ENCODE data around the gene F11R.
"Not testable (repeated sequence)": the region's sequence is repeated elsewhere in the genome, so short reads cannot be mapped to it uniquely, and the experiment has no call there.

Gene F11R

DNA sequence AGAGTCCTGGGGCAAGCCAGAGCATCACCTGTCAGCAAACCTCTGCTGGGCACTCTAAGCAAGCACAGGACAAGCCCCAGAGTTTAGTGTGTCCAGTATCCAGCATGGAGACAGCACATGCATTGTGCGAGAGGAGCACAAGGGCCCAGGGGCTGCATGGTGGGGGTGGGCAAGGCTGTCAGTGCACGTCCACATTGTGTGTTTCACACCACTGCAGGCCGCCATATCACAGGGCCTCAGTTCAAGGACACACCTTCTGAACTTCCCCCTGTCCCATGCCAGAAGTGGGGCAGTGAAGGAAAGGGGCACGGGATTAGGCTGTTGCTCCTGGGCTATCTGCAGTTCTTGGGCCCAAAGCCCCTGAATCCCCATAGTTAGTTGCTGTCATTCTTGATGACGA is 18.6 kb upstream of the F11R start:
- DNase-seq, result no peak

DNA sequence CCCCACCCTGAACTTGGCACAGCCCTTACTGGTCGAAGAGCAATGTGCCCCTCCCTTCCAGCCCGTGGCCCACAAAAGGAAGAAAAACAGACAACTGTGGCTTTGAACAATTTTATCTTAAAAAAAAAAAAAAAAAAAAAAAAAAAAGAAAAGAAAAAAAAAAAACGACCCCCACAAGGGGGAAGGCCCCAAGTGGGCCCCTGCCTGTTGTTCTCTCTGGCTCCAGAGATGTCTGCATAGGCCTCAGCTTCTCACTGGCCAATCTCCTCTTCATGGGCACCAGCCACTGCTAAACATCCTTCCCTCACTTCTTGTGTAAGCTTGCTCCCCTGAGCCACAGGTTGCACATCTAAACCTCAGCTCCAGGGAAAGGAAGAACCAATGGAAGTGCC is 18.2 kb upstream of the F11R start:
- DNase-seq, result no peak

DNA sequence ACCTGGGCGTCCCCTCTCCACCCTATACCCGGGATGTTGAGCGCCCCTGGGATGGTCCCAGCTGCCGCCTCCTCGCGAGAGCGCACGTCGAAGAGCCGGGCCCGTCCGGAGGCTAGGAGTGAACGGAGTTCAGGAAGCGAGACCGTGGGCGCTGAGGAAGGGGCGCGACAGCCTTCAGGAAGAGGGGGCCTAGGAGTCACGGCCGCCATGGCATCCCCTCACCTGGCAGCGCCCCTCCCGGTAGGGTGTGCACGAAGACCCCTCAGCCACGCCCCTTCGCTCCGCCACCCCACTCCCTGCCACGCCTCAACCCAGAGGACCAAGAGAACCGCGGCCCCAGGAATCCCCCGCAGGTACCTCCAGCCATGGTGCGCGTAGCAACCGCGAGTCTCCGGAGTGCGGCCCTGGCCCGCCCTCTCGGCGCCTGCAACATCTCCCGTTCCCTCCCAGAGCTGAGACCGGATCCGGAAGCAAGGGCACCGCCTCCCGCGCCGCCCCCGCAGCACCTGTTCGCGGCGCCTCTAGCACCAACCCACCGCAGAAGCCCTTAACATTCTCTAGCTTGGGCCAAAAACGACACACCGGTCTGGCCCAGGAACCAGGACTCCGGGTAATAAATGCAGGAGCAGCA is 17.7 kb upstream of the F11R start, which contains the start of gene TSTD1:
Gene TSTD1 (minus strand): TSS at position 442 of the 631 bp plus-strand sequence. CDS start 75 bp downstream, at position 367.
- no peak for DNase-seq

DNA sequence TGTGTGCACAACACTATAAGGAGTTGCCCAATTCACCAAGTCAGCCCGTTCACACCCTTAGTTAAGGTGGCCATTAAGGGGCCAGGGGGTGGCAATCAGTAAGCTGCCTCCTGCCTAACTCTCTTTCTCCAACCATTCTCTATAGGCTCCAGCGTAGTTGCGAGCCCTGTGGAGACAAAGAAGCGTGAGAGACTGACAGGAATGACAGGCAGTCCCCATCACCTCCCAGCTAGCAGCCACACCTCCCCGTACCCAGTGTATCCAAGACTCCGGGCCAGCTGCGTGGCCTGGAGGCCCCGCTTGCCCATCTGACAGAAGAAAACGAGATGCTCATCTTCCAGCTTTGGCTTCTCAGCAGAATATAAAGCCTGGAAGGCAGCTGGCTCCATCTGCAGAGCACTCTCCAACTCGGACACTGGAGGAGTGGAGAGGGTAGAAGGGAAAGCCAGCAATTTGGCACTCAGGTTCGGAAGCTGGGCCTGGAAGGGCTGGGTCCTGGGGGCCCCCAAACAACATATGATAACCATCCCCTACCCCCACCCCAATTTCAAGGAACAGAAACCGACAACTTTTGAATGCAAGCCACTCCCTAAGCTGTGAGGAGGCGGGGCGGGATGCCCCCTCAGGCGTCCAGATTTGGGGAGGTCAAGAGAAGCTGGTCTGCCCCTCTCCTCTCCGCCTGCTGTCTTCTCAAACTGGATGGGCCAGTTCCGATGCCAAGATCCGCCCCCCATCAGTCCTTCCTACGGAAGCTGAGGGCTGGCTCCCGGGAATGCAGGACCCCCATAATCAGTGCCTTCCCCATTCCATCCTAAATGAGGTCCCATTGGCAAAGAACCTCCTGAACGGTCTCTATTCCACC is 16.9 kb upstream of the F11R start:
- DNase-seq, result no peak

DNA sequence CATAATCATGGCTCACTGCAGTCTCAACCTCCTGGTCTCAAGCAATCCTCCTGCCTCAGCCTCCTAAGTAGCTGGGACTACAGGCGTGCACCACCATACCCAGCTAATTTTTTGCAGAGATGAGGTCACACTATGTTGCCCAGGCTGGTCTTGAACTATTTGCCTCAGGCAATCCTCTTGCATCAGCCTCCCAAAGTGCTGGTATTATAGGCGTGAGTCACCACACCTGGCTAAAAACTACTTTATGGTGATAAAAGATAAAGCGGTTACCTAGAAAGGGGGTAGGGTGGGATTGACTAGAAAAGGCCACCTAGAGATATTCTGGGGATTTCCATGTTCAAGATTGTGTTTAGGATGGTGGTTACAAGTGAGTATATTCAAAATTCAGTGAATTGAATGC is 12.8 kb upstream of the F11R start:
- no peak for DNase-seq

DNA sequence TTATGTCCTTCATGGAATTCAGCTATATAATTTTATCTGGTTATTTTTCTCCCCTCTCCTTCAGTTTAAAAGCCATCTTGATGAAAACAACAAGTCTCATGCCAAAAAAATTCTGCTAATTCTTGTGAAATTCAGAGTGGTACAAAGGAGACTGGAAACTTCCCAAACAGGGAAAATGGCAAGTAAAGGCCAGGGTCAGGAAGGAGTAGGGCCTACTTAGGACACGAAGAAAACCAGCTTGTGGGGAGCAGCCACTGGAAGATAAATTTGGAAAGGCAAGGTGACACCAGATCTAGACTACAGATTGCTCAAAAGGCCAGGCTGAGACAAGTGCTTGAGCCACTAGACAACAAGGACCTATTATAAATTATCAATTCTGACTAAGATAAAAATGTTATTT is 11.5 kb upstream of the F11R start:
- no peak for DNase-seq

DNA sequence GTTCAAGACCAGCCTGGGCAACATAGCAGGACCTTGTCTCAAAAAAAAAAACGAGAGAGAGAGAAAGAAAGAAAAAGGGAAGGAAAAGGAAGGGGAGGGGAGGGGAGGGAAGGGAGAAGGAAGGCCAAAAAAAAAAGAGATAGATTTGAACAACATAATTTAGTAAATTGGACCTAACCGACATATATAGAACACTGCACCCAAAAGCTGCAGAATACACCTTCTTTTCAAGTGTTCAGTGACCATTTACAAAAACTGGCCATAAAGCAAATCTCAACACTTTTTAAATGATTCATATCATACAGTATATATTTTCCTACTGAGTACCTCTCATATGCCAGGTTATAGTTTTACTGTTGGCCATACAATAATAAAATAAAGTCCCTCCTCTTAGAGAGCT is 10.9 kb upstream of the F11R start:
- DNase-seq, result no peak

DNA sequence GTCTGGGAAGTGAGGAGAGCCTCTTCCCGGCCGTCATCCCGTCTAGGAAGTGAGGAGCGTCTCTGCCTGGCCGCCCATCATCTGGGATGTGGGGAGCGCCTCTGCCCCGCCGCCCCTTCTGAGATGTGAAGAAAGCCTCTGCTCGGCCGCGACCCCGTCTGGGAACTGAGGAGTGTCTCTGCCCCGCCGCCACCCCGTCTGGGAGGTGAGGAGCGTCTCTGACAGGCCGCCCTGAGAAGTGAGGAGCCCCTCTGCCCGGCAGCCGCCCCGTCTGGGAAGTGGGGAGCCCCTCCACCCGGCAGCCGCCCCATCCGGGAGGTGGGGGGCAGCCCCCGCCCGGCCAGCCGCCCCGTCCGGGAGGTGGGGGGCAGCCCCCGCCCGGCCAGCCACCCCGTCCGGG is 8.5 kb upstream of the F11R start:
- not testable (repeated sequence) for DNase-seq

DNA sequence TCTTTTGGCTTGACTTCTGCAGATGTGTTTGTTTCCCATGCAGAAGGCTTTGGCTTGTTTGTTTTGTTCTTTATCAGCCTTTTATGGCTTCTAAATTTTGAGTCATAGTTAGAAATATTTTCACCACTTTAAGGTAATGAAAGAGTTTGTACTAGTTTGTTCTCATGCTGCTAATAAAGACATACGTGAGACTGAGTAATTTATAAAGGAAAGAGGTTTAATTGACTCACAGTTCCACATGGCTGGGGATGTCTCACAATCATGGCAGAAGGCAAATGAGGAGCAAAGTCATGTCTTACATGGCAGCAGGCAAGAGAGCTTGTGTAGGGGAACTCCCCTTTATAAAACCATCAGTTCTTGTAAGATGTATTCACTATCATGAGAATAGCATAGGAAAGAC is 6.0 kb upstream of the F11R start:
- DNase-seq, result not testable (repeated sequence)

DNA sequence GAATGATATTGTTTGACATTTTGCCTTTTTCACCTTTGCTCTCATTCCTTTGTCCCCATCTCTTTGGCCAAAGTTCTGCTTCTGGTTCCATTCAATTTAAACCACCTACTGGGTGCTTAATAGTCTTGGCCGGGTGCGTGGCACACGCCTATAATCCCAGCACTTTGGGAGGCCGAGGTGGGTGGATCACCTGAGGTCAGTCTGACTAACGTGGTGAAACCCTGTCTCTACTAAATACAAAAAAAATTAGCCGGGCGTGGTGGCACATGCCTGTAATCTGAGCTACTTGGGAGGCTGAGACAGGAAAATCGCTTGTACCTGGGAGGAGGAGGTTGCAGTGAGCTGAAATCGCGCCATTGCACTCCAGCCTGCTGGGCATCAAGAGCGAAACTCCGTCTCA is 1.5 kb upstream of the F11R start:
- not testable (repeated sequence) for DNase-seq

DNA sequence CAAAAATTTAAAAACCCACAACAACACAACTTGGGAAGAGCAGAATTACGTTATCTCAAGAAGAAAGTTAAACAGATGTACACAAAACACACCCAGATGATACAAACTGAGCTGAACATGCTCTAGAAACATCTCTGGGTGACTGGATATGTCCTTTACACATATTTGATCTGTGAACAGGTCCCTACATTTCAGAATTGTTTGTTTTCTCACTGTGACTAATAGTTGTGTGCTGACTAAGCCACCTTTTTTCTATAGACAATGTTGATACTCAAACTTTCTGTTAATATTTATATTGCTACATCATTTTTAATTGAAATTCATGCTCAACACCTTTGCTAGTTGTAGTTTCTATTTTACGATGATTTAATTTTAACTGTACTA is 1.0 kb upstream of the F11R start:
- no peak for DNase-seq

DNA sequence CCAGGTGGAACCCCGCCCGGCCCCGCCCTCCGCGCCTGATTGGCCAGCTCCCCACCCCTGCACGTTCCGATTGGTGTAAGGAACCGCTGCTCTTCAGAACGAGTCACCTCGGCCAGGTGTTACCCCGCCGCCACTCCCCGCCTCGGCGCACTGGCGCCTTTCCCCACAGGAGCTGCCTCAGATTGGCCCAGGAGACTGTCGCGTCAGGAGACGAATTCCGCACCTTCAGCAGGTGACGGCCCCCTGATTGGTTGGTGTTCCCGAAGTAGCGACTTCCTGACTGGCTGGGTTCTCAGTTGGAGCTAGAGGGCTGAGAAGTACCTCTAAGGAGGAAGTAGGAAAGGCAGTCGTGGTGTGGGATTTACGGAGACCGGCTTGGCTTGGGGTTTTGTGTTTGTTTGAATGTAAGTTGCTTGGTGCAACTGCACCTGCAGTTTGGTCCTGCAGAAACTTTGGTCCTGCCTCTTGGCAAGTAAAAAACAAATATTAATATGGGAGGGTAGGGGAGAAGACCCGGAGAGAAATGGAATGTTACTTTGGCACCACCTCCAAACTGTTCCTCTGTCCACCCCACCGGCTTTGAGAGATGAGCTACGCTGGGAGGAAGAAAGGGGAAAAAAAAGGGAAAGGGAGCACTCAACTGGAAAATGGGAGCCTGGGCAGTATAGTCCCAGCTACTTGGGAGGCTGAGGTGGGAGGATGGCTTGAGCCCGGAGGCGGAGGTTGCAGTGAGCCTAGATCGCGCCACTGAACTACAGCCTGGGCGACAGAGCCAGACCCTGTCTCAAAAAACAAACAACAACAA is 415 bp upstream of the F11R start:
- DNase-seq, result no peak

DNA sequence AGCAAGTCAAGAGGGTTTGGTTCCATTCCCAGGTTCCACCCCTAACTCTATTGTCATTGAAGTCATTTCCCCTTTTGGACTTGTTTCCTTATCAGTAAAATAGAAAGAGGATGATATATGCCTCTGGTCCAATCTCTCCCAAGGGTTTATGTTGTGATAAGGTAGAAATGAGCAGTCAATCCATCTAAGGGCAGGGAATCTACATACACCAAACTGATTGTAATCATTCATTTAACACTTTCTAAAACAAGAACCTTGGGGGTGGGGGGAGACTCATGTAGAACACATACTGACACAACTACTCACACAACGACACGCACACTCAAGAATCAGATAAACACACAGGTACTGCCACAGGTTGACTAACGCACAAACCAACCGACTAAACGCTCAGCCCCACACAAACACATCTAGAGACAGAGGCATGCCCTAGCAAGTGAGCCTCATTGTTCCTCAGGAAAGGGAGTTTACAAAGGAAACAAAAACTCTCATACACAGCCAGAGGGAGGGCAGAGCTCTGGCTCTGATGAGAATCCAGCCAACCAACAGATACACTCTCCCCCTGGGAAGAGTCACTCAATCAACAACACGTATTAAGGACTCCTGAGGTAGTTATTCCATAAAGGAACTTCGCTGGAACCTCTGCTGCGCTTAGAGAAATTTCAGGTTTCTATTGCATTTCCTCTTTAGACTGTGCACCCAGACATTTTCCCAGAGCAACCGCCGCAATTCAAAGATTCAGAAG is 1.0 kb downstream of the F11R start:
- DNase-seq, result no peak

DNA sequence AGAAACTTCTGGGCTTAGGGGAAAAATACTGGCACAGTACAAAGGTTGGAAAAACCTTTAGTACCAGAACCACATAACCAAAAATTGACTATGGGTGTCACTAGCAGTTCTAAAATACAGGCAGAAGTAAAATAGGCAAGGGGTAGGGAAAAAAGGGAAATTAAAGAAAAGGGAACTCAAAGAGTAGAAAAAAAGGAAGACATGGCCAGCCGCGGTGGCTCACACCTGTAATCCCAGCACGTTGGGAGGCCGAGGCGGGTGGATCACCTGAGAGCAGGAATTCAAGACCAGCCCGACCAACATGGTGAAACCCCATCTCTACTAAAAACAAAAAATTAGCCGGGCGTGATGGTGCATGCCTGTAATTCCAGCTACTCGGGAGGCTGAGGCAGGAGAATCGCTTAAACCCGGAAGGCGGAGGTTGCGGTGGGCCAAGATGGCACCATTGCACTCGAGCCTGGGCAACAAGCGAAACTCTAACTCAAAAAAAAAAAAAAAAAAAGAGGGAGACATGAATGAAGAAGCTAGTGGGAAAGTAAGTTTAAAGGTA is 1.8 kb downstream of the F11R start:
- DNase-seq, result not testable (repeated sequence)

DNA sequence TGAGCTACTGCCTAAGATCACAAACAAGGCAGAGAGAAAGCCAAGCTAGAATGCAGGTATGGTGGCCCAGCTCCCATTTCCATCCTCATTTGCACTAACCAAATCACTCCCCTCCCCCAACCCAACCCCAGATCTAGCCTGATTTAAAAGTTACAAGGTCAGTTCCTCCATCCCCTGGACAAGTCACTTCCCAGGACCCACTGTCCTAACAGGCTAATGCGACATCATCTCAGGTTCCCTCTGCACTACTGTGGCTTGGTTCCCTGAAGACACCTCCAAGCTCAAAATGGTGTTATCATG is 2.4 kb downstream of the F11R start:
- no peak for DNase-seq

DNA sequence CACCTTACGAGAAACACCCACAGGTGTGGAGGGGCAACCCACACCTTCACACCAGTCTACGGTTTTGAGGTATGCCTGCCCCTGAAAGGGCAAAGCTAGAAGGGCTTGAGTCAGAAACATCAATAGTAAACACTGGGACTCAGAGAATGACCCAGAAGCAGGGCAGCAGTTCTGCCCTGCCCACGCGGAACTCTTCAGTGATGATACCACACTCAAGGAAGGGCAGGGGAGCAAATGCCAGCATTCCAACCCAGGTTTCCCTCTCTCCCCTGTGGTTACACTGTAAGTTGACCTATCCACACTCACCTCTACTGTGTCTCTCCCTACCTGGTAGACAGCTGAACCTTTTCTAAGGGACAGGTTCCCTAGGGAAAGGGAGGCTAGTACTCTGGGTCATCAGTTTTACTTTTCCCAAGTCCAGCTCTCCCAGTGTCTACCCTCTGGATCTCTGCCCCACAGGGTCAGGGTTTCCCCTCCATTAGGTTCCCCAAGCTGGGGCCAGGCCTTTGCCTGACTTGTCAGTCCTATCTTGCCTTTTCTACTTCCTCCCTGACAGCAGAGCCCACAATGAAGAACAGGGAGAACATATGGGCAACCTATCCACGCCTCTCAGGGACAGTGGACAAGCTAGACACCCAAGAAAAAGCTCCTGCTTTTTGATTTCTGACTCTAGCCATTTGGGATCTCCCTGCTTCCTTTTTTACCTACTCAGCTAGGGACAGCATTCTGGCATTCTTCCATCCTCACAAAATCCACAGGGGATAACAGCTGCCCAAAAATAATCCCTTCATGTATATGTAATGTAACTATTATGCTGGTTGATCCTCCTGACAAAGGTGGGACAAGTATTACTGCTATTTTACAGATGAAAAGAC is 3.0 kb downstream of the F11R start:
- no peak for DNase-seq

DNA sequence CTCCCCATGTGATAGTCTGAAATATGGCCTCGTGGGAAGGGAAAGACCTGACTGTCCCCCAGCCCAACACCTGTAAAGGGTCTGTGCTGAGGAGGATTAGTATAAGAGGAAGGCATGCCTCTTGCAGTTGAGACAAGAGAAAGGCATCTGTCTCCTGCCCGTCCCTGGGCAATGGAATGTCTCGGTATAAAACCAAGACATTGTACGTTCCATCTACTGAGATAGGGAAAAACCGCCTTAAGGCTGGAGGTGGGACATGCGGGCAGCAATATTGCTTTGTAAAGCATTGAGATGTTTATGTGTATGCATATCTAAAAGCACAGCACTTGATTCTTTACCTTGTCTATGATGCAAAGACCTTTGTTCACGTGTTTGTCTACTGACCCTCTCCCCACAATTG is 3.8 kb downstream of the F11R start:
- not testable (repeated sequence) for DNase-seq

DNA sequence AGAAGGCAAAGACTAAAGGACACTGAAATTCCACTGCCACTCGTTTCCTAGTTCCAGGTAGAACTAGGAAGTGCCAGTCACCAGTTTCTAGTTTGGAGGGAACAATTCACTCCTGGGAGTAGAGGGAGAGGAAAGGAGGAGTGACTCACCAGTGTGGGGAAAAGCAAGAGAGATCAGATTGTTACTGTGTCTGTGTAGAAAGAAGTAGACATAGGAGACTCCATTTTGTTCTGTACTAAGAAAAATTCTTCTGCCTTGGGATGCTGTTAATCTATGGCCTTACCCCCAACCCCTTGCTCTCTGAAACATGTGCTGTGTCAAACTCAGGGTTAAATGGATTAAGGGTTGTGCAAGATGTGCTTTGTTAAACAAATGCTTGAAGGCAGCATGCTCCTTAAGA is 4.3 kb downstream of the F11R start:
- not testable (repeated sequence) for DNase-seq

DNA sequence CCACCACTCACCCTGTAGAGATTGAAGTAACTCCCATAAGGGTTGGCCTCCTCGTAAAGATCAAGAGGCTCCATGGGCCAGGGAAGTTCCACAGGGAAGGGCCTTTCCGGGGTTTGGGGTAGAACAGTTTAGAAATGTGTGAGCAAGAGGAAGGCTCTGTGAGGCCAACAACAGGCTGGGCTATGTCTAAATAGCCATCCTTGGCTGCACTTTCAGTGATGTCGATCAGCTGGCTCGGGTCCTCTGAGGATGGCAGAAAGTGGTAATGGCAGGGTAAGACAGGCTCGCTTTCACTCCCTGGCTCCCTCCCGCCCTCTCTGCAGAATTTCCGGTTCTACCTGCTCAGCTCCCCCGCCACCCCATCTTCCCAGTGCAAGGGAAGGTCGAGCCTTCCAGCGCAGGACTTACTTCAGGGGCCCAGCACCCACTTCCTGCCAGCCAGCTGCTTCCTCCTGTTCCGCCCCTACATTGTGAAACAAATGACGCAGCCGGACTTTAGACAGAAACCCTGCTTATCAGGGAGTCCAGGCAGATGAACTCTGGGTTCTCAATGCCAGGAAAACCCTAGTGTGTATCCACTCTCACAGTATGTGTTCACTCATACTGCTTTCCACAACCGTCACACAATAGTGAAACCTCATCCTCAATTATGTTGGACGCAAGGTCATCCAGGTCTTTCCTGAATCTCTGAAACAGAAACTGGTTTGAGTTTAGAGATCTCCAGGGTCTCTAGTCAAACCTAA is 7.3 kb downstream of the F11R start:
- DNase-seq, result no peak

DNA sequence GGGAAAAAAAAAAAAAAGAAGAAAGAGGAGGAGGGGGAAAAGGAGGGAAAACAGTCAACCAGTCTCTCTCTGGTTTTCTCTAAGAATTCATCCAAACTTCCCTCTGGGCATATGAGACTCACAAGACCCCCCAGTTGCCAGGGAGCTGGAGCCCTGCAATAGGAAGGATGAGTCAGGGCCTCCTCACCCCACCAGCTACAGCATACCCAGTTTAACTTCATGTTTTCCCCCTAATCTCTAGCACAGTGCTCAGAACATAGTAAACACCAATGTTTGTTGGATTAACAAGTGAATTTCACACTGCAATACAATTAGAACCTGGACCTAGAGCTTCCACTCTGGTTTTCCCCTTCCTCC is 7.8 kb downstream of the F11R start:
- DNase-seq, result no peak

DNA sequence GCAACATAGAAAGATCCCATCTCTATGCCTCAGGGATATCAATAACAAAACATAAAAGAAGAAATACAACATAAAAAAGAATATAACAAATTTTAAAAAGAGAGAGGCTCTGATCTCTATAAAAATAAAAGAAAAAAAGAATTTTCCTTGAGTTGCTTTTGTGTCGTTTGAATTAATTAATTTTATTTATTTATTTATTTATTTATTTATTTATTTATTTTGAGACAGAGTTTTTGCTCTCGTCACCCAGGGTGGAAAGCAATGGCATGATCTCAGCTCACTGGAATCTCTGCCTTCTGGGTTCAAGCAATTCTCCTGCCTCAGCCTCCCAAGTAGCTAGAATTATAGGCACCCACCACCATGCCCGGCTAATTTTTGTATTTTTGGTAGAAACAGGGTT is 8.5 kb downstream of the F11R start:
- DNase-seq, result no peak
